Sigmoid colon (tissue), 7 donors: Measurements from ENCODE around the gene H3-3A. TPM values are rescaled to one million over a fixed set of nuclear protein-coding genes. Genes with fewer than 3 reads are reported as not detected.

Experiments used
- DNase-seq: peaks from one replicate; pipeline ENCODE4 v3.0.0-alpha.2; 2019
- H3K27ac ChIP-seq, 4 donors: fragments of 200-600 bp; sonication (generic); one replicate each; pipeline ENCODE4 v1.5.1; 2016 to 2019; ENCODE audit warnings: mild to moderate bottlenecking in 1 of 4
- H3K27me3 ChIP-seq, 3 donors: fragments of 200-600 bp; sonication (generic); one replicate each; pipeline ENCODE4 v1.5.1; 2019; ENCODE audit warnings: mild to moderate bottlenecking in 1 of 3
- H3K36me3 ChIP-seq, 4 donors: fragments of 200-600 bp; sonication (generic); one replicate each; pipeline ENCODE4 v1.5.1; 2016 to 2019
- H3K4me1 ChIP-seq, 4 donors: fragments of 200-600 bp; sonication (generic); one replicate each; pipeline ENCODE4 v1.5.1; 2017 to 2019
- H3K4me3 ChIP-seq, 4 donors: fragments of 200-600 bp; sonication (generic); one replicate each; pipeline ENCODE4 v1.5.1; 2017 to 2019; ENCODE audit warnings: mild to moderate bottlenecking in 2 of 4, moderate library complexity in 1 of 4
- H3K9me3 ChIP-seq, 4 donors: fragments of 200-600 bp in 3 of 4; sonication (generic) in 3 of 4; one replicate each; pipeline versions ENCODE4 v1.5.1 to v1.6.1; 2013 to 2019
- CTCF ChIP-seq, 4 experiments: fragments of 450-650 bp in 3 of 4; fragments of 200-600 bp in 1 of 4; IDR thresholded peaks; one replicate each; pipeline ENCODE4 v1.5.1; 2016 to 2019; ENCODE audit warnings: antibody characterized with exemption in 4 of 4, mild to moderate bottlenecking in 3 of 4, moderate library complexity in 2 of 4
- EP300 ChIP-seq, 4 donors: sonication (generic); formaldehyde crosslinking; IDR thresholded peaks; one replicate each; pipeline ENCODE4 v1.6.1; 2017; ENCODE audit warnings: antibody characterized with exemption in 4 of 4
- POLR2A ChIP-seq, 2 donors: fragments of 450-650 bp; IDR thresholded peaks; one replicate each; pipeline ENCODE4 v1.6.1; 2016; ENCODE audit warnings: antibody characterized with exemption in 2 of 2, mild to moderate bottlenecking in 2 of 2, moderate library complexity in 2 of 2
- POLR2AphosphoS5 ChIP-seq, 4 donors: sonication (generic); formaldehyde crosslinking; IDR thresholded peaks; one replicate each; pipeline ENCODE4 v1.6.1; 2017; ENCODE audit warnings: antibody characterized with exemption in 4 of 4
- WGBS, 2 donors: extraction: QIAGEN DNeasy Blood & Tissue Kit; methylation state at CpG; one replicate each; pipeline ENCODE4 v1.1.7; 2013; 5-methylcytosine and 5-hydroxymethylcytosine counted together
- intact Hi-C: fragments of 100-400 bp; cut with DNase I; formaldehyde crosslinking; loops from one replicate; pipeline ENCODE4 v1.15.1; 2023
- polyA plus RNA-seq, 3 donors: library from polyadenylated mRNA; stranded (reverse); fragments of 200-250 nt; gene quantifications; one replicate each; pipeline ENCODE4 v1.2.3, GENCODE V29; 2013
- total RNA-seq, 4 donors: library from RNA; depleted of rRNA; stranded (reverse); fragments of >200 nt; gene quantifications; one replicate each; pipeline ENCODE4 v1.1.0, GENCODE V29; 2016
- donor health status: healthy with polysubstance abuse.
- donor health status: Bipolar disorder and iron deficiency.
- donor health status: healthy.

The H3-3A gene
- total and polyA plus RNA-seq, 7 donors: 320 to 2,184 (median 452) TPM

- no peaks in the 10 kb centered on the region for H3K9me3 ChIP-seq
- H3K36me3 ChIP-seq: peaks cover 6 to 34% (median 10%) of the 10 kb centered on the region in 4 donors
- TF ChIP-seq POLR2A (IDR thresholded peaks at IDR 0.05) (peak; percentile 13 to 49), EP300 (IDR thresholded peaks at IDR 0.05) (no peak), CTCF (IDR thresholded peaks at IDR 0.05) (no peak), POLR2AphosphoS5 (IDR thresholded peaks at IDR 0.05) (peak; percentile 34 to 84 (median 69))
- H3K4me1 ChIP-seq: peaks cover 0 to 42% (median 36%) of the 10 kb centered on the region in 4 donors
- H3K27me3 ChIP-seq: no peaks in the 10 kb centered on the region
- 1% methylated on average over 100 of the region's 100 CpGs for WGBS, 2 donors
- peak overlapping the region; percentile 97 to 100 (median 98) for H3K27ac ChIP-seq
- intact Hi-C loops: loop anchor here (1.0 to 10.0 kb wide), 5 partner anchors 63 to 637 kb away; partner anchors contain the start of genes ACBD3, ENAH, LBR and PYCR2
- peak overlapping the region; percentile 60 to 87 (median 77) for H3K4me3 ChIP-seq
- peak; percentile 92 for DNase-seq
These were observed 517 bp upstream of the H3-3A start for GRCh38 chr1:226061841-226062557.

GRCh38 chr1:226063224-226063976, 884 bp downstream of the H3-3A start:
- Histone ChIP-seq H3K27me3 (no peaks in the 10 kb centered on the region), H3K4me1 (peaks cover 0 to 54% (median 47%) of the 10 kb centered on the region in 4 donors), H3K36me3 (peaks cover 6 to 43% (median 10%) of the 10 kb centered on the region in 4 donors), H3K9me3 (no peaks in the 10 kb centered on the region), H3K27ac (peak overlapping the region; percentile 97 to 100 (median 98)), H3K4me3 (peak overlapping the region; percentile 60 to 91 (median 84))
- DNase-seq: peak; percentile 75
- WGBS, 2 donors: 0% methylated on average over 36 of the region's 36 CpGs
- intact Hi-C loops: loop anchor here (5.0 to 10.0 kb wide), 4 partner anchors 124 to 639 kb away; partner anchors contain the start of genes ACBD3, ENAH, LBR and PYCR2
- TF ChIP-seq CTCF (IDR thresholded peaks at IDR 0.05): no peak
- TF ChIP-seq POLR2AphosphoS5 (IDR thresholded peaks at IDR 0.05): peak in 2 of 4 donors; percentile 19 to 46
- TF ChIP-seq POLR2A (IDR thresholded peaks at IDR 0.05): peak in 1 of 2 donors; percentile 15
- TF ChIP-seq EP300 (IDR thresholded peaks at IDR 0.05): no peak

GRCh38 chr1:226063977-226064815, 1.7 kb downstream of the H3-3A start:
- H3K4me1 ChIP-seq: peaks cover 0 to 62% (median 48%) of the 10 kb centered on the region in 4 donors
- intact Hi-C loops: loop anchor here (1.0 to 10.0 kb wide), 7 partner anchors 19 to 639 kb away; partner anchors contain the start of genes ACBD3, ENAH, LBR and PYCR2
- DNase-seq: no peak
- no peaks in the 10 kb centered on the region for H3K27me3 ChIP-seq
- WGBS, 2 donors: 0 to 1% methylated on average over 17 of the region's 17 CpGs
- TF ChIP-seq POLR2AphosphoS5 (IDR thresholded peaks at IDR 0.05) (peak in 3 of 4 donors; percentile 58 to 78 (median 66)), CTCF (IDR thresholded peaks at IDR 0.05) (peak; percentile 61 to 83 (median 80)), EP300 (IDR thresholded peaks at IDR 0.05) (no peak), POLR2A (IDR thresholded peaks at IDR 0.05) (peak; percentile 24 to 40)
- H3K27ac ChIP-seq: peak overlapping the region; percentile 97 to 100 (median 98)
- H3K4me3 ChIP-seq: peak overlapping the region; percentile 60 to 91 (median 84)
- no peaks in the 10 kb centered on the region for H3K9me3 ChIP-seq
- peaks cover 2 to 45% (median 10%) of the 10 kb centered on the region in 4 donors for H3K36me3 ChIP-seq

GRCh38 chr1:226064816-226065248, 2.3 kb downstream of the H3-3A start:
- no peak for DNase-seq
- peak; percentile 13 to 72 (median 42) for TF ChIP-seq CTCF (IDR thresholded peaks at IDR 0.05)
- TF ChIP-seq POLR2AphosphoS5 (IDR thresholded peaks at IDR 0.05): no peak
- Histone ChIP-seq H3K4me3 (peak overlapping the region; percentile 60 to 91 (median 84)), H3K9me3 (no peaks in the 10 kb centered on the region), H3K27me3 (no peaks in the 10 kb centered on the region), H3K27ac (peak overlapping the region; percentile 97 to 100 (median 98)), H3K4me1 (peaks cover 0 to 67% (median 51%) of the 10 kb centered on the region in 4 donors), H3K36me3 (peaks cover 0 to 45% (median 15%) of the 10 kb centered on the region in 4 donors)
- intact Hi-C loops: loop anchor here (1.0 to 10.0 kb wide), 7 partner anchors 18 to 640 kb away; partner anchors contain the start of genes ACBD3, ENAH, LBR and PYCR2
- 0 to 1% methylated on average over 5 of the region's 5 CpGs for WGBS, 2 donors
